Stimulated activated CD4-positive, alpha-beta T cell treated with anti-CD3 and anti-CD28 coated beads, Interleukin-1b, Interleukin-23, amount 100 ng/mL, for 4 hours (primary cell): ENCODE measurements around the gene CENPP.

Source experiments
- DNase-seq, 2 donors: peaks; one replicate each; pipeline ENCODE4 v3.0.0-alpha.2; 2020; ENCODE audit warnings: low read depth in 2 of 2

The CENPP gene

GRCh38 chr9:92637886-92638620 is 312.3 kb downstream of the CENPP start:
- no peak for DNase-seq

DNA sequence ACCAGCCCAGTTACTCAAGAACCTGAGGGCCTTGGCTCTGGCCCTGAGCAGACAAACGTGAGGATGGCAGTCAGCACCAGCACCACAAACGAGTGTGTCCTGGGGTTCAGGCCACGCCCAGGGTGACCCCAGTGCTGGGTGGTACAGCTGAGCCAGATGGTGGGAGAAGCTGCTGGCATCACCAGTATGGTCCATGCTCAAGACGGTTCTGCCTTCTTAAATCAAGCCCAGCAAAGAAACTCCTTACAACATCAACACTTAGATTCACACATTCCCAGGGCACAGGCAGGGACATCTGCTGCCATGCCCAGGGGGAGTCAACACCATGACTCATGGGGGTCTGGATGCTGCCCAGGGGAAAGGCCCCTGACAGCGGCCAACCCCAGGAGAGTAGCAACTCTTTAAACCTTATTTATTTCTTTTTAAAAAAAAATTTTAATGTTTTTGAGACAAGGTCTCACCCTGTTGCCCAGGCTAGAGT is 312.9 kb downstream of the CENPP start:
- no peak for DNase-seq

GRCh38 chr9:92639124-92639523 is 313.4 kb downstream of the CENPP start:
- DNase-seq, result no peak

DNA sequence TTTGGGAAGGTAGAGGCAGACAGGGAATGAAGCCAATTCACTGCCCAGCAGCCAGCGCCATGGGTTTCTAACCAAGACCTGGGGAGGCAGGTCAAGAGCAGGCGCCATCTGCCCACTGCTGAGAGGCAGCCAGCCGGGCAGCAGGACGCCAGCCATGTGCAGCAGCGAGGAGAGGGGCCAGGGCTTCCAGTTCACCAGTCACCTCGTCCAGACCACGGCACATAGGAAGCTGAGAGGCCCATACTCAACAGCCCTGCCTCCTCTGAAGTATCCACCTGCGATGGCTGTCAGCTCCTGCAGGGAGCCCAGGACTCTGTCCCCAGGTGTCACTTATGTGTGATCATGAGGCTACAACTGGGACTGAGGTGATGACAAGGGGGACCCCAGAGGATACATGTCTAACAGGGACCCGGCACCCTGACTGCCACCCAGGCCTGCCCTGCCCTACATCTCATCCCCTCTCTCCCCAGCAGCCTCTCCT is 314.1 kb downstream of the CENPP start:
- DNase-seq, result no peak

DNA sequence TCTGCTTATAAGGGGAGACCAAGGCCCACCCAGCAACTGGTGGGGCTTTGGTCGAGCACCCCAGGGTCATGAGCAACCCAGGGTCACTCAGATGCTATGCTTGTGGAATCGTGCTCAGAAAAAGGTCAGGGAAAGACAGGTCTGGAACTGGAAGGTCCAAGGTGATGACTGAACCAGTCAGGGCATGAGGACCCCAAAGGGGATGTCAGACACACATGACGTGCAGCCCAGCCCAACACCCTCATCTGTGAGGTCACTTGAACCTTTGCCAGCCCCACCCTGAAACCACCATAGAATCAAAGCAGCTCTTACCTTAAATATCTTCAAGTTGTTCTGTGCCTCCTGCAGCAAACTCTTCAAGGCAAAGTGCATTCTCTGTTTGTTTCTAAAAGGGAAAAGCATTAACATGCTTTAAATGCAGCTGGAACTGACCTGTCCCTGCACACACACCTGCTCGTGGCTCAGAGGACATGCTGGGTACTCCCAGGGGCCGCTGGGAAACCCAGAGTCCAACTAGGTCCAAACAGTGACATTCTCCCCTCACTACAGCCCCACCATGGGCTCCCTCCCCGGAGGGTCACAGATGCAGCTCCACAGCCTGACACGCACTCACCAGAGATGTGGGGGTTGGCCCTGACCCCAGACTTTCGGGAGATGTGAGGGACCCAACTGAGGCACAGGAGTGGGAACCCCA is 314.8 kb downstream of the CENPP start:
- DNase-seq, result no peak

DNA sequence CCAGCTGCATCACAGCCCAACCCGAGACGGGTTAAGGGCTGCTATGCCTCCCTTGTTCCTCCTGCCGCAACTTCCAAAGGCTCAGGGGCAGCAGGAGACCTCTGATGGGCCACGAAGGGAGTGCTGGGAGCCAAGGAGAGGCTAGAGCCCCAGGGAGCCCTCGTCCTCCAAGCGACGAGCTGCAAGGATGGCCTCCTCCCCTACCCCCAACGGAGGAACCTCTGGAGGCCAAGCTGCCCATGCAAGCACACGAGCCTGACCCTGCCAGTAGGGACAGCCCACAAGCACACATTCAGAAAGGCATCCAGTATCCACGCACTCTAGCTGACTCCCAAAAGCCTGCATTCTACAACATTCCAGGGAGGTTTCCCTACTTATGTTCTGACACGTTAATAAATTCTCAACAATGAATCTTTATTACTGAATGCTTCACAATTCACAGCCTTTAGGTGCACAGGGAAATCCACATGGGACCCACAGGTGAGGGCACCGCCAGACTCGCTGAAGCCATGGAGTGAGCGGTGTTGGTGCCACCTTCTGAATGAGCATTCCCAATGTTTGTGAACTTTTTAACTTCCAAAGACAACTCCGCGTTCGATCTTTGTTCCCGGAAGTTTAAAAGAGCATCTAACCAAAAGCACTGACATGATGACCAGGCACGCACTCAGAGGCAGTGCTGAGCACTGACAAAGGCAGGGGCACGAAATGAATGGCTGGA is 315.5 kb downstream of the CENPP start:
- no peak for DNase-seq

DNA sequence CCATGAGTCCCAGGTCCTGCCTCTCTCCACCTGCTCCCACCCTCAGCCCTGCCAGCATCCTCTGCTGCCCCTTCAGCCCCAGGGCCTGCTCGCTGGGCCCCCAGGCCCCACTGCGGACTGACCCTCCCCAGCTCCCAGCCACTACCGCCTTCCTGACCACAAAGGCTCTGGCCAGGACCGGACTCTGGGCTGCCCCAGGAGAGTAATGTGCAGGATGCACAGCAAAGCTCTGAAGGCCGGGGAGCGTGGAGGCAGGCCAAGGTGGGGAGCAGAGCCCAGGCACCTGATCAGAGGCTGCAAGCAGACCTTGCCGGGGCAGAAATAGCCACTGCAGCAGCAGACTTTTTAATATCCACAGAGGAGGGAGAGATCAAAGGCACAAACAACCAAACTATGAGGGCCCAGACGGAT is 316.3 kb downstream of the CENPP start:
- no peak for DNase-seq

GRCh38 chr9:92642564-92642963 is 316.8 kb downstream of the CENPP start:
- DNase-seq, result no peak

GRCh38 chr9:92644278-92644677 is 318.5 kb downstream of the CENPP start:
- no peak for DNase-seq

GRCh38 chr9:92645041-92645440 is 319.3 kb downstream of the CENPP start:
- DNase-seq, result no peak

DNA sequence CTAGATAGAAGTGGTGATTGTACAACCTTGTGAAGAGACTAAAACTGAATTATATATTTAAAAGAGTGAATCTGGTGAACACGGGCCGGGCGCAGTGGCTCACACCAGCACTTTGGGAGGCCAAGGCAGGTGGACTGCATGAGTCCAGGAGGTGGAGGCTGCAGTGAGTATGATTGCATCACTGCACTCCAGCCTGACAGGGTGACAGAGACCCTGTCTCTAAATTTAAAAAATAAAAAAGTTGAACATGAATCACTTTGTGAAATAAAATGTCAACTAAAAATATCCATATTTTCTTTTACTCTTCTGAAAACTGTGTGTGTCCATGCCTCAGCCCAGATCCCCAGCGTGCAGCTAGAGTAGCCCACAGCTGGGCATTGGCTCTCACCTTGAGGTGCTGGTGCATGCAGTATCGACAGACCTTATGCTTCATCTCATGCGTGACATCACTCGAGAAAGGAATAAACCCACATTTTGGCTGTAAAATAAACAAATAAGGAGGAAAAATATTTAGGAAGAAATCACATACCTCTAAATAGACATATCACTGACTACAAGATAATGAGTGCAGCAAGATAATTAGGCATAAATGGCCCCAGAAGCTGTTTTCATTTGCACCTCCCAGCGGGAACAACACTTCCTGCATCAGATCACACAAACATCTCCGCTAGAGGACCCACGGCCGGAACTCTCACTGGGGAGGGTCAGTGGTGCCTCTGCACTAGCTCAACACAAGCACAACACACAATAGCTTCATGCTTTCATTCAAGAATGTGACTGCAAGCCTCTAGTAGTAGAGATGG is 322.1 kb downstream of the CENPP start:
- no peak for DNase-seq

GRCh38 chr9:92648474-92648971 is 322.8 kb downstream of the CENPP start:
- no peak for DNase-seq

GRCh38 chr9:92649007-92649406 is 323.3 kb downstream of the CENPP start:
- no peak for DNase-seq

- DNase-seq, result no peak
Observed at GRCh38 chr9:92650296-92650695, 324.5 kb downstream of the CENPP start.

- no peak for DNase-seq
Observed at GRCh38 chr9:92650839-92651621, 325.3 kb downstream of the CENPP start.

DNA sequence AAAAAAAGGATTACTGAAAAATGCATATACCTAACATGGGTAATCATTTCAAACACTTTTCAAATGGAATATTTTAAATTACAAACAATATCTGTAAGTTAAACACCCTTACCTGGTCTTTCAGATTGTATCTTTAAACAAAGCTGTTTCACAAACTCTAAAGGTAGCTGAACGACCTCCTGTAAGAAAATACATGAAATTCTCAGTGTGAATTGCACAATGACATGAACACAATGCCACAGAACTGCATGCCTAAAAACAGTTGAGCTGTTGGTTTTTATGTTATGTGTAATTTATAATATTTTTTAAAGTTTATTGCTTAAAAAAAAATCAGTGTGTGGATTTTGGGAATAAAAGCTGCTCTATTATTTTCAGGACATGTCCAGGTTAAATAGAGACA is 326.7 kb downstream of the CENPP start:
- no peak for DNase-seq

- DNase-seq, result no peak
Observed at GRCh38 chr9:92654481-92655301, 328.9 kb downstream of the CENPP start.

DNA sequence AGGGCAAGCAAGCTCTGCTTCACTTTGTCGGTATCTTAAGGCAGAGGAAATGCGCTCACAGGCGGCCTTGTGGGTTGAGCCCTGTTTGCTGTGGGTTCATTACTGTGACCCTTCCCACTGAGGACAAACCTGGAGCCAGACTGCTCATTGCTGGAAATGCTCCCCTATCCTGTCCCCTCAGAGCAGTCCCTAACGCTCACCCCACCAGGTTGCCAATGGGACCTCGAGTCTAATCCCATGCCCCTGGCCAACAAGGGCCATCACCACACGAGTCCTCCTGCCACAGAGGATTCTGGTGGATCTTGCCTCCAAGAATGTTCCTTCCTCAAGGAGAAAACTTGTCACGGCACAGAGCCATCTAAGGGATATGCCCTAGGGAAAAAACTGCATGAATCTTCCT is 329.6 kb downstream of the CENPP start:
- DNase-seq, result no peak

DNA sequence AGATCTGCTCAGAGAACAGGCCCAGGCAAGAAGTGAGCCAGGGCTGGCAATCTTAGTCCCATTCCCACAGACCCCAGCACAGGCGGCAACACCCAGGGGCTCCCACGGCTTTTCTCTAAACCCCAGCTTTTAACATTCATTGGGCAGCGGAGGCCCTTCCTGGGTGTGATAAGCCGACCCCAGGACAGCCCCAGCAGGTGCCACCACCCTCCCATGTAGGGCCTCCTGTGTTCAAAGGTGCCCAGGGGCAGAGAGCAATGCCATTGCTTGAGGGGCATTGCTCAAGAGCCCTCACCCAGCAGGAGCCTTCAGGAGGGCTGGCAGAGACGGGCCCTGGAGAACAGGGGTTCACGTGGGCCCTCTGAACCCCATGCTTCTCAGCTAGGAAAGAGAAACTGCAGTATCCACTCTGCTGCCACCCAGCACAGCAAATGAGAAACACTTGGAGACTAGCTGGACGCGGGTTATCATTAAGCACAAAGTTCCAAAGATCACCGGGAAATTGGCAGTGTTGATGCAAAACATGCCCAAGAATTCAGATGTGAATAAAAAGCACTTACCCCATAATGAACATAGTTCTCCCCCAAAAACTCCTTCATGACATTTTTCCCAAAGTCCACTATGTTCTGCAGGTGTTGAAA is 330.3 kb downstream of the CENPP start:
- no peak for DNase-seq
